ENCODE measurements around the gene ELF4. TPM values are rescaled to one million over a fixed set of nuclear protein-coding genes. Genes with fewer than 3 reads are reported as not detected.
A peak's percentile ranks its signal among the peaks of the same experiment; 100 is the strongest.

ELF4 gene
- total RNA-seq, 2 donors from 2014 or later = 1.6 to 3.6 TPM

DNA sequence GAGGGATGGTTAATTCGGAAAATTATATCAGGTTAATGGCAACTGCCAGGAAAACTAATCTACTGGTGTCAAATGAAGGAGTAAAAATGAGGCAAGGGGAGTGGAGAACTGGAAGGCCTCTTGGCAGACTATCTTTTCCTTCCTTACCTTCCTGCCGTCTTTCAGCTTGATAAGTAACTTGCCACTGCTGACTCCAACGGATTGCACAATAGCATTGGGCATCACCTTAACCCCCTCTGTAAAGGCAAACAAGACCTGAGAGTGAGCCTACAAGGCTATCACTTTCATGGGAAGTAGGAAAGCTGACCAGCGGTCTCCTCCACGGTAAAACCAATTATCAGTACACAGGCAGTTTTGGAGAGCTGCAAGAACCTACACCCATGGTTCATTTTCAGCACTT, 26.2 kb upstream of the ELF4 start:
- intact Hi-C loops (cut with DNase I) = no loop called here
- peaks cover 0 to 3% of the 10 kb centered on the region in 2 donors for H3K36me3 ChIP-seq (replicated peaks in 1 of 2; ENCODE audit: insufficient read depth in 1 of 2, low read depth in 2 of 2)
- no peak for DNase-seq
- no peaks in the 10 kb centered on the region for H3K9me3 ChIP-seq
- no peaks in the 10 kb centered on the region for H3K27me3 ChIP-seq
- 52 to 56% methylated on average over 5 of the region's 5 CpGs for WGBS, 2 donors
- H3K4me3 ChIP-seq = no peak overlapping the region
- no peaks in the 10 kb centered on the region for H3K4me1 ChIP-seq
- TF ChIP-seq CTCF (IDR thresholded peaks at IDR 0.05) (no peak), POLR2A (IDR thresholded peaks at IDR 0.05) (no peak)
- no peak overlapping the region for H3K27ac ChIP-seq
- no peak for ATAC-seq

DNA sequence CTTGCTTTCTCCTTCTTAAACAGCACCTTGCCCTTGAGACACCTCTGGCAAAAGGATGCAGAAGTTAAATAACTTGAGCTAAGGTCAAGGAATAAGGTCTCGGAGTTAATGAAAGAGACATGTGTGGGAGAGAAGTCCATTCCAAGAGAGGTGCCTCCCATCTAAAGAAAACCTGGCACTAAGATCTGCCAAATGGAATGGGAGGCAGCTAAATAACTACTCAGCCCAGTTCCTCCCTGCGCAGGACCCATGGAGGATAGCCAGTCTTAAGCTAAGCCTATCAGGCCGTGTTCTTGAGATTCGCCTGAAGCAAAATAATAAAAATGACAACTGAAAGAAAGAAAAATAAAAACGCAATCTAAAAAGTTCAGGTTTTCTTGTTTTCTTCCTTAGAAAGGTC, 20.7 kb upstream of the ELF4 start:
- TF ChIP-seq CTCF (IDR thresholded peaks at IDR 0.05) = no peak
- TF ChIP-seq POLR2A (IDR thresholded peaks at IDR 0.05) = no peak
- Histone ChIP-seq H3K36me3 (replicated peaks in 1 of 2; ENCODE audit: insufficient read depth in 1 of 2, low read depth in 2 of 2) (no peaks in the 10 kb centered on the region), H3K9me3 (no peaks in the 10 kb centered on the region), H3K4me3 (no peak overlapping the region), H3K4me1 (peaks cover 2% of the 10 kb centered on the region), H3K27ac (no peak overlapping the region), H3K27me3 (no peaks in the 10 kb centered on the region)
- WGBS, 2 donors = 89 to 95% methylated on average over 5 of the region's 5 CpGs
- ATAC-seq (no peak), DNase-seq (no peak)
- intact Hi-C loops (cut with DNase I) = no loop called here

GRCh38 chrX:130125091-130125874, 15.0 kb upstream of the ELF4 start:
- Histone ChIP-seq H3K4me1 (peaks cover 20% of the 10 kb centered on the region), H3K27me3 (no peaks in the 10 kb centered on the region), H3K36me3 (replicated peaks in 1 of 2; ENCODE audit: insufficient read depth in 1 of 2, low read depth in 2 of 2) (no peaks in the 10 kb centered on the region), H3K9me3 (no peaks in the 10 kb centered on the region), H3K4me3 (no peak overlapping the region), H3K27ac (peak overlapping the region; percentile 19 to 69 (median 64))
- TF ChIP-seq POLR2A (IDR thresholded peaks at IDR 0.05) (peak in 1 of 3 donors; percentile 20), CTCF (IDR thresholded peaks at IDR 0.05) (no peak)
- ATAC-seq (peak; percentile 83), DNase-seq (peak; percentile 66 to 81 (median 77))
- 47% methylated on average over 12 of the region's 13 CpGs; no CpG with 5 or more reads in 1 of the 2 donors for WGBS, 2 donors
- intact Hi-C loops (cut with DNase I) = no loop called here

- no peaks in the 10 kb centered on the region for H3K27me3 ChIP-seq
- no peak for TF ChIP-seq CTCF (IDR thresholded peaks at IDR 0.05)
- TF ChIP-seq POLR2A (IDR thresholded peaks at IDR 0.05) = no peak
- ATAC-seq = no peak
- intact Hi-C loops (cut with DNase I) = no loop called here
- H3K9me3 ChIP-seq = no peaks in the 10 kb centered on the region
- peak overlapping the region in 3 of 4 donors; percentile 62 to 69 (median 65) for H3K27ac ChIP-seq
- DNase-seq = no peak
- 84 to 94% methylated on average over 3 to 4 of the region's 4 CpGs for WGBS, 2 donors
- H3K36me3 ChIP-seq (replicated peaks in 1 of 2; ENCODE audit: insufficient read depth in 1 of 2, low read depth in 2 of 2) = no peaks in the 10 kb centered on the region
- H3K4me3 ChIP-seq = no peak overlapping the region
- H3K4me1 ChIP-seq = peaks cover 20% of the 10 kb centered on the region
Observed at GRCh38 chrX:130124577-130124976, 14.3 kb upstream of the ELF4 start.

DNA sequence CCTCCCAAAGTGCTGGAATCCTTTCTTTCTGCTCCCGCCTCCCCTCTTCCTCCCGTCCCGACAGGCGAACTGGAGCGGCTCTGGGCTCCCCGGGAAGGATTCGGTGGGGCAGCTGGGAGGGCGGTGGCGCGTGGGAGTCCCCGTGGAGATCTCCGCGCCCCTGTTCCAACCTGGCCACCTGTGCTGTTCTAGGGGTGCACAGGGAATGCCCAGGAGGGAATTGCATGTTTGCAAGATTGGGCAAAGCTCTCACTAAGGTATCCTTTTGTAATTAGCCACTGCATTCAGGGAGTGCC, 11.2 kb upstream of the ELF4 start:
- Histone ChIP-seq H3K27me3 (no peaks in the 10 kb centered on the region), H3K4me3 (no peak overlapping the region), H3K9me3 (no peaks in the 10 kb centered on the region), H3K36me3 (replicated peaks in 1 of 2; ENCODE audit: insufficient read depth in 1 of 2, low read depth in 2 of 2) (no peaks in the 10 kb centered on the region), H3K4me1 (peaks cover 20% of the 10 kb centered on the region), H3K27ac (no peak overlapping the region)
- 36 to 43% methylated on average over 11 to 12 of the region's 13 CpGs for WGBS, 2 donors
- ATAC-seq (no peak), DNase-seq (no peak)
- TF ChIP-seq POLR2A (IDR thresholded peaks at IDR 0.05) (no peak), CTCF (IDR thresholded peaks at IDR 0.05) (no peak)
- intact Hi-C loops (cut with DNase I) = no loop called here

Measured in body of pancreas (tissue), 4 donors.